CD4-positive, alpha-beta T cell (primary cell): ENCODE data around the gene CST4. TPM values are rescaled to one million over a fixed set of nuclear protein-coding genes. Genes with fewer than 3 reads are reported as not detected.

Source experiments
- ATAC-seq: fragments of 200-7000 bp; cut with Tn5 transposase; one replicate; pipeline ENCODE4 v1.10.0; 2022; ENCODE audit warnings: mild to moderate bottlenecking; ENCODE audit not compliant: poor library complexity
- CTCF ChIA-PET: fragments of 350-600 bp; sonication (Branson Sonifier 250); formaldehyde crosslinking; loops from one replicate; lab custom pipeline; 2021; ENCODE audit warnings: antibody characterized with exemption, inconsistent platforms; lab: Charles Lee
- POLR2A ChIA-PET: fragments of 350-600 bp; sonication (Branson Sonifier 250); formaldehyde crosslinking; loops from one replicate; lab custom pipeline; 2021; ENCODE audit warnings: antibody characterized with exemption, inconsistent platforms; lab: Charles Lee
- DNase-seq, 14 experiments: peaks; one replicate each; pipeline ENCODE4 v3.0.0-alpha.2; 2013 to 2020; ENCODE audit warnings: mixed read lengths in 2 of 14
- H3K27ac ChIP-seq, 2 donors: one replicate each; pipeline versions ENCODE4 v1.5.1 to v1.7.0; 2013; ENCODE audit warnings: low read length in 2 of 2, low read depth in 1 of 2, mild to moderate bottlenecking in 1 of 2
- H3K27me3 ChIP-seq, 2 experiments: 1 replicate in 1 of 2; 2 replicates in 1 of 2; pipeline versions ENCODE4 v1.6.1 to v1.7.0; 2013; ENCODE audit warnings: low read length in 2 of 2, control low read depth in 1 of 2, mild to moderate bottlenecking in 1 of 2, moderate library complexity in 1 of 2; ENCODE audit not compliant: insufficient read depth in 2 of 2, control insufficient read depth in 1 of 2
- H3K36me3 ChIP-seq: one replicate; pipeline ENCODE4 v1.6.1; 2013; ENCODE audit warnings: low read length, control low read depth; ENCODE audit not compliant: insufficient read depth
- H3K4me1 ChIP-seq: one replicate; pipeline ENCODE4 v1.6.1; 2013; ENCODE audit warnings: low read length, control low read depth; ENCODE audit not compliant: insufficient read depth
- H3K4me3 ChIP-seq: one replicate; pipeline ENCODE4 v1.5.1; 2013; ENCODE audit warnings: mild to moderate bottlenecking, low read length, moderate library complexity
- H3K9me3 ChIP-seq, 2 experiments: 1 replicate in 1 of 2; 2 replicates in 1 of 2; pipeline versions ENCODE4 v1.6.1 to v1.7.0; 2013; ENCODE audit warnings: low read length in 2 of 2, mild to moderate bottlenecking in 2 of 2, control low read depth in 1 of 2, moderate library complexity in 1 of 2; ENCODE audit not compliant: control insufficient read depth in 1 of 2, insufficient read depth in 1 of 2
- H3K27ac Mint-ChIP-seq: one replicate; pipeline ENCODE4 v1.8.0; 2020; ENCODE audit warnings: mixed read lengths
- H3K27me3 Mint-ChIP-seq: one replicate; pipeline ENCODE4 v1.8.0; 2021; ENCODE audit warnings: mixed read lengths
- H3K36me3 Mint-ChIP-seq: one replicate; pipeline ENCODE4 v1.8.0; 2021; ENCODE audit warnings: low read depth, mixed read lengths
- H3K4me1 Mint-ChIP-seq: one replicate; pipeline ENCODE4 v1.8.0; 2021; ENCODE audit warnings: low read depth, mixed read lengths
- H3K4me3 Mint-ChIP-seq: one replicate; pipeline ENCODE4 v1.8.0; 2020; ENCODE audit warnings: mild to moderate bottlenecking, mixed read lengths
- H3K9me3 Mint-ChIP-seq: one replicate; pipeline ENCODE4 v1.8.0; 2020; ENCODE audit warnings: mixed read lengths
- CTCF ChIP-seq: fragments of 200-600 bp; IDR thresholded peaks from one replicate; pipeline ENCODE4 v1.8.0; 2022; ENCODE audit warnings: antibody characterized with exemption, mild to moderate bottlenecking
- intact Hi-C, 2 experiments: fragments of 100-400 bp; cut with DNase I in 1 of 2; cut with micrococcal nuclease in 1 of 2; formaldehyde crosslinking; loops; one replicate each; pipeline versions ENCODE4 v1.15.1 to v1.9.0; 2023 to 2025; cut with DNase I, micrococcal nuclease
- total RNA-seq, 174 experiments: library from RNA in 2 of 174; stranded (reverse) in 2 of 174; gene quantifications; one replicate each; pipeline ENCODE4 v1.2.3 and lab custom pipeline; 2021 to 2026

Gene CST4
- total RNA-seq, 2 experiments from 2014 or later = not detected

GRCh38 chr20:23644164-23644563 lies 44.7 kb downstream of the CST4 start:
- no peak overlapping the region for H3K27ac Mint-ChIP-seq
- H3K4me3 ChIP-seq = no peak overlapping the region
- H3K27ac ChIP-seq = no peak overlapping the region
- H3K36me3 ChIP-seq = no peaks in the 10 kb centered on the region
- no peaks in the 10 kb centered on the region for H3K4me1 Mint-ChIP-seq
- ChIA-PET POLR2A (no interaction called here), CTCF (no interaction called here)
- no peaks in the 10 kb centered on the region for H3K36me3 Mint-ChIP-seq
- H3K4me3 Mint-ChIP-seq = no peak overlapping the region
- no peaks in the 10 kb centered on the region for H3K9me3 Mint-ChIP-seq
- DNase-seq (no peak), ATAC-seq (no peak)
- H3K9me3 ChIP-seq = no peaks in the 10 kb centered on the region
- no peak for TF ChIP-seq CTCF
- H3K4me1 ChIP-seq = no peaks in the 10 kb centered on the region
- no peaks in the 10 kb centered on the region for H3K27me3 ChIP-seq
- peaks cover 9% of the 10 kb centered on the region for H3K27me3 Mint-ChIP-seq
- intact Hi-C loops = loop anchor here in 1 of 2 experiments (10.0 kb wide), 1 partner anchor 59 kb away; no protein-coding TSS in a partner anchor

- intact Hi-C loops = loop anchor here in 1 of 2 experiments (10.0 kb wide), 1 partner anchor 59 kb away; no protein-coding TSS in a partner anchor
- Mint-ChIP-seq H3K27ac (no peak overlapping the region), H3K4me1 (no peaks in the 10 kb centered on the region), H3K27me3 (peaks cover 10% of the 10 kb centered on the region), H3K36me3 (no peaks in the 10 kb centered on the region), H3K9me3 (no peaks in the 10 kb centered on the region), H3K4me3 (no peak overlapping the region)
- ATAC-seq = no peak
- H3K27me3 ChIP-seq = no peaks in the 10 kb centered on the region
- no peak overlapping the region for H3K27ac ChIP-seq
- POLR2A ChIA-PET = no interaction called here
- H3K4me3 ChIP-seq = no peak overlapping the region
- peak in 1 of 14 experiments; percentile 26 for DNase-seq
- no peak for TF ChIP-seq CTCF
- H3K4me1 ChIP-seq = no peaks in the 10 kb centered on the region
- H3K9me3 ChIP-seq = no peaks in the 10 kb centered on the region
- no peaks in the 10 kb centered on the region for H3K36me3 ChIP-seq
- CTCF ChIA-PET = no interaction called here
Observed at GRCh38 chr20:23643659-23644058, 45.2 kb downstream of the CST4 start.

- Mint-ChIP-seq H3K9me3 (no peaks in the 10 kb centered on the region), H3K27me3 (peaks cover 11% of the 10 kb centered on the region), H3K27ac (no peak overlapping the region), H3K4me3 (no peak overlapping the region), H3K4me1 (no peaks in the 10 kb centered on the region), H3K36me3 (no peaks in the 10 kb centered on the region)
- DNase-seq (peak in 2 of 14 experiments; percentile 28 to 35), ATAC-seq (no peak)
- TF ChIP-seq CTCF = no peak
- ChIA-PET CTCF (no interaction called here), POLR2A (no interaction called here)
- Histone ChIP-seq H3K4me1 (no peaks in the 10 kb centered on the region), H3K27me3 (peaks cover 0 to 1% of the 10 kb centered on the region in 2 experiments), H3K4me3 (no peak overlapping the region), H3K36me3 (no peaks in the 10 kb centered on the region), H3K9me3 (no peaks in the 10 kb centered on the region), H3K27ac (no peak overlapping the region)
- intact Hi-C loops = loop anchor here in 1 of 2 experiments (10.0 kb wide), 1 partner anchor 57 kb away; no protein-coding TSS in a partner anchor
Observed at GRCh38 chr20:23641936-23642751, 46.7 kb downstream of the CST4 start.
